IMR-90 (cell line): ENCODE results near the gene INSL3. TPM values are rescaled to one million over a fixed set of nuclear protein-coding genes. Genes with fewer than 3 reads are reported as not detected.

ENCODE experiments used
- ATAC-seq: fragments of 200-7000 bp; cut with Tn5 transposase; 2 replicates; pipeline ENCODE4 v1.9.1; 2020; ENCODE audit warnings: low read depth, mild to moderate bottlenecking, moderate library complexity
- BruUV-seq: library from RNA; stranded (reverse); fragments of 400-500 nt; replicated peaks from 2 replicates; lab custom pipeline; 2021; lab: Mats Ljungman, UMichigan
- CTCF ChIA-PET: fragments of 300-600 bp; formaldehyde crosslinking; extraction: SDS; loops from one replicate; lab custom pipeline; 2021; ENCODE audit warnings: antibody characterized with exemption; lab: Yijun Ruan, JAX
- POLR2A ChIA-PET: fragments of 300-600 bp; sonication (Branson Sonifier 250); formaldehyde crosslinking; loops from one replicate; lab custom pipeline; 2022; ENCODE audit warnings: antibody characterized with exemption; ENCODE audit not compliant: unreplicated experiment; lab: Charles Lee
- DNase-seq: peaks from one replicate; pipeline ENCODE4 v3.0.0; 2013
- H2AFZ ChIP-seq: replicated peaks from 2 replicates; pipeline ENCODE3; 2013; ENCODE audit warnings: low read length, mild to moderate bottlenecking; ENCODE audit not compliant: poor library complexity
- H2AK5ac ChIP-seq: 2 replicates; pipeline ENCODE4 v1.6.1; 2013; ENCODE audit warnings: low read depth, low read length, inconsistent platforms
- H2AK9ac ChIP-seq: replicated peaks from 2 replicates; pipeline ENCODE3; 2013; ENCODE audit warnings: mild to moderate bottlenecking, low read depth, low read length, moderate library complexity; ENCODE audit not compliant: poor library complexity
- H2BK120ac ChIP-seq: 2 replicates; pipeline ENCODE4 v1.6.1; 2013; ENCODE audit warnings: low read depth, low read length, inconsistent platforms
- H2BK15ac ChIP-seq: 3 replicates; pipeline ENCODE4 v1.6.1; 2013; ENCODE audit warnings: low read depth, low read length, inconsistent platforms
- H2BK20ac ChIP-seq: 2 replicates; pipeline ENCODE4 v1.6.1; 2013; ENCODE audit warnings: low read depth, mild to moderate bottlenecking, inconsistent platforms, low read length, moderate library complexity
- H2BK5ac ChIP-seq: 2 replicates; pipeline ENCODE4 v1.6.1; 2013; ENCODE audit warnings: mild to moderate bottlenecking, low read depth, low read length, inconsistent platforms; ENCODE audit not compliant: poor library complexity, severe bottlenecking
- H3K14ac ChIP-seq: replicated peaks from 2 replicates; pipeline ENCODE4 v1.6.1; 2013; ENCODE audit warnings: low read depth, low read length, inconsistent platforms
- H3K18ac ChIP-seq: 2 replicates; pipeline ENCODE4 v1.6.1; 2013; ENCODE audit warnings: low read depth, low read length, control low read depth
- H3K23ac ChIP-seq: 2 replicates; pipeline ENCODE4 v1.6.1; 2013; ENCODE audit warnings: low read depth, low read length, inconsistent platforms
- H3K27ac ChIP-seq: 2 replicates; pipeline ENCODE4 v1.5.1; 2013; ENCODE audit warnings: mild to moderate bottlenecking, control low read depth, low read length; ENCODE audit not compliant: insufficient read depth
- H3K27me3 ChIP-seq: 2 replicates; pipeline ENCODE4 v1.6.1; 2013; ENCODE audit warnings: low read length; ENCODE audit not compliant: control insufficient read depth, insufficient read depth
- H3K36me3 ChIP-seq: 2 replicates; pipeline ENCODE4 v1.6.1; 2013; ENCODE audit warnings: low read length, mixed read lengths; ENCODE audit not compliant: control insufficient read depth, insufficient read depth
- H3K4ac ChIP-seq: 2 replicates; pipeline ENCODE4 v1.6.1; 2013; ENCODE audit warnings: low read depth, low read length, inconsistent platforms
- H3K4me1 ChIP-seq: 2 replicates; pipeline ENCODE4 v1.6.1; 2013; ENCODE audit warnings: low read length, mixed read lengths; ENCODE audit not compliant: control insufficient read depth, insufficient read depth
- H3K4me2 ChIP-seq: 2 replicates; pipeline ENCODE4 v1.6.1; 2013; ENCODE audit warnings: low read depth, mild to moderate bottlenecking, control low read depth, low read length, moderate library complexity
- H3K4me3 ChIP-seq: 2 replicates; pipeline ENCODE4 v1.5.1; 2013; ENCODE audit warnings: low read depth, mild to moderate bottlenecking, control low read depth, low read length, moderate library complexity; ENCODE audit not compliant: insufficient read depth
- H3K56ac ChIP-seq: 2 replicates; pipeline ENCODE4 v1.6.1; 2013; ENCODE audit warnings: low read length, inconsistent platforms; ENCODE audit not compliant: insufficient read depth; ENCODE audit errors: extremely low read depth
- H3K79me1 ChIP-seq, 2 experiments: 2 replicates each; pipeline ENCODE4 v1.6.1; 2013; ENCODE audit warnings: low read length in 2 of 2, inconsistent platforms in 1 of 2, low read depth in 1 of 2
- H3K9ac ChIP-seq: 2 replicates; pipeline ENCODE4 v1.6.1; 2013; ENCODE audit warnings: low read depth, low read length, control low read depth
- H3K9me1 ChIP-seq: 2 replicates; pipeline ENCODE4 v1.6.1; 2013; ENCODE audit warnings: low read length, inconsistent platforms; ENCODE audit not compliant: insufficient read depth
- H3K9me3 ChIP-seq: 2 replicates; pipeline ENCODE4 v1.6.1; 2013; ENCODE audit warnings: low read length; ENCODE audit not compliant: control insufficient read depth, insufficient read depth
- H4K20me1 ChIP-seq: 2 replicates; pipeline ENCODE4 v1.6.1; 2013; ENCODE audit warnings: low read length, inconsistent platforms; ENCODE audit not compliant: insufficient read depth
- H4K5ac ChIP-seq: 2 replicates; pipeline ENCODE4 v1.6.1; 2013; ENCODE audit warnings: mild to moderate bottlenecking, low read depth, low read length, control low read depth
- H4K8ac ChIP-seq, 2 experiments: 2 replicates each; pipeline ENCODE4 v1.6.1; 2013; ENCODE audit warnings: low read depth in 2 of 2, low read length in 2 of 2, control low read depth in 1 of 2, inconsistent platforms in 1 of 2
- H4K91ac ChIP-seq: 2 replicates; pipeline ENCODE4 v1.6.1; 2013; ENCODE audit warnings: low read depth, low read length, inconsistent platforms; ENCODE audit not compliant: insufficient read depth
- BHLHE40 ChIP-seq: fragments of 150-350 bp; IDR thresholded peaks from 2 replicates; pipeline ENCODE4 v1.6.1; 2016; ENCODE audit warnings: mild to moderate bottlenecking, low read depth, low read length
- CEBPB ChIP-seq: IDR thresholded peaks from 2 replicates; pipeline ENCODE4 v1.6.1; 2012; ENCODE audit warnings: low read depth, low read length, improper control_type of control experiment
- CHD1 ChIP-seq: IDR thresholded peaks from 2 replicates; pipeline ENCODE4 v1.6.1; 2012; ENCODE audit warnings: low read depth, low read length, improper control_type of control experiment
- FOS ChIP-seq: fragments of 150-350 bp; IDR thresholded peaks from 2 replicates; pipeline ENCODE4 v1.6.1; 2016; ENCODE audit warnings: low read depth, low read length
- MAFK ChIP-seq: IDR thresholded peaks from 2 replicates; pipeline ENCODE4 v1.6.1; 2012; ENCODE audit warnings: low read depth, low read length, improper control_type of control experiment
- MAZ ChIP-seq: IDR thresholded peaks from 2 replicates; pipeline ENCODE4 v1.6.1; 2012; ENCODE audit warnings: low read depth, mild to moderate bottlenecking, low read length, improper control_type of control experiment, moderate library complexity, borderline replicate concordance
- MXI1 ChIP-seq: IDR thresholded peaks from 2 replicates; pipeline ENCODE4 v1.6.1; 2012; ENCODE audit warnings: low read depth, mild to moderate bottlenecking, low read length, moderate library complexity, borderline replicate concordance
- NFE2L2 ChIP-seq: fragments of 150-350 bp; IDR thresholded peaks from 2 replicates; pipeline ENCODE4 v1.6.1; 2016; ENCODE audit warnings: low read depth, mild to moderate bottlenecking, low read length
- POLR2A ChIP-seq: IDR thresholded peaks from 2 replicates; pipeline ENCODE4 v1.6.1; 2012; ENCODE audit warnings: mild to moderate bottlenecking, low read depth, low read length
- RCOR1 ChIP-seq: IDR thresholded peaks from 2 replicates; pipeline ENCODE4 v1.6.1; 2012; ENCODE audit warnings: mild to moderate bottlenecking, low read length, improper control_type of control experiment; ENCODE audit not compliant: insufficient replicate concordance
- RFX5 ChIP-seq: IDR thresholded peaks from 2 replicates; pipeline ENCODE4 v1.8.0; 2012; ENCODE audit warnings: low read depth, mild to moderate bottlenecking, low read length, moderate library complexity
- SMC3 ChIP-seq: fragments of 150-350 bp; IDR thresholded peaks from 2 replicates; pipeline ENCODE4 v1.6.1; 2016; ENCODE audit warnings: low read depth, mild to moderate bottlenecking, antibody characterized with exemption, low read length, moderate library complexity
- WGBS, 2 experiments: methylation state at CpG; one replicate each; pipeline versions ENCODE4 v1.1.5 to v1.1.7; 2013; ENCODE audit warnings: missing lambda C conversion rate in 2 of 2; ENCODE audit not compliant: insufficient read length in 1 of 2; ENCODE audit errors: extremely low coverage in 2 of 2; 5-methylcytosine and 5-hydroxymethylcytosine counted together
- dilution Hi-C: fragments of 300-500 bp; cut with HindIII; formaldehyde crosslinking; loops from one replicate; pipeline ENCODE4 v1.14.3; 2018; ENCODE audit warnings: low sequenced_read_pairs; ENCODE audit not compliant: unreplicated experiment
- in situ Hi-C: fragments of 300-500 bp; cut with MboI; formaldehyde crosslinking; loops from 3 replicates; pipeline ENCODE4 v1.14.3; 2019; ENCODE audit warnings: low sequenced_read_pairs, inconsistent platforms, mixed read lengths
- intact Hi-C: fragments of 100-400 bp; cut with micrococcal nuclease; formaldehyde crosslinking; loops from 2 replicates; pipeline ENCODE4 v1.10.0; 2022
- polyA plus RNA-seq, 3 experiments: library from polyadenylated mRNA; depleted of rRNA; stranded (reverse); fragments of >200 nt; gene quantifications; 2 replicates each; pipeline ENCODE4 v1.2.3, GENCODE V29; 2012; ENCODE audit warnings: low replicate concordance in 1 of 3
- total RNA-seq: library from RNA; depleted of rRNA; stranded (reverse); fragments of >200 nt; gene quantifications from 2 replicates; pipeline ENCODE4 v1.2.3, GENCODE V29; 2012
- TF ChIP-seq, protein P1 (sequence below): fragments of 150-350 bp; IDR thresholded peaks from 2 replicates; pipeline ENCODE4 v1.6.1; 2017; ENCODE audit warnings: mild to moderate bottlenecking, antibody characterized with exemption, low read length, low read depth
- TF ChIP-seq, protein P2 (sequence below): fragments of 150-350 bp; IDR thresholded peaks from 2 replicates; pipeline ENCODE4 v1.6.1; 2016; ENCODE audit warnings: low read depth, mild to moderate bottlenecking, low read length, moderate library complexity, borderline replicate concordance
- TF ChIP-seq, protein P3 (sequence below): conservative IDR thresholded peaks from 2 replicates; pipeline ENCODE4 v1.5.1; 2012; ENCODE audit warnings: mild to moderate bottlenecking, low read depth, low read length, improper control_type of control experiment

INSL3 gene
- total and polyA plus RNA-seq, 2 of the 4 experiments (the other 2 are of a cell fraction): not detected

GRCh38 chr19:17796013-17796837, 25.1 kb downstream of the INSL3 start:
- BruUV-seq: no TSS peak
- 53% methylated on average over 3 of the region's 6 CpGs; no CpG with 5 or more reads in 1 of the 2 experiments for WGBS, 2 experiments
- Histone ChIP-seq H3K79me1 (no peaks in the 10 kb centered on the region), H3K14ac (no peak overlapping the region), H2BK15ac (no peak overlapping the region), H3K4me2 (no peak overlapping the region), H3K4ac (no peak overlapping the region), H2AK5ac (no peak overlapping the region), H2AK9ac (no peak overlapping the region), H2BK20ac (no peak overlapping the region), H3K36me3 (no peaks in the 10 kb centered on the region), H3K23ac (no peak overlapping the region), H2AFZ (no peak overlapping the region), H3K27me3 (peaks cover 65% of the 10 kb centered on the region), H4K8ac (no peak overlapping the region), H3K9me3 (peaks cover 3% of the 10 kb centered on the region; the same call in 1 of the 2 replicates), H4K5ac (no peak overlapping the region), H3K9ac (no peak overlapping the region), H3K56ac (no peak overlapping the region), H3K9me1 (no peaks in the 10 kb centered on the region), H3K4me3 (no peak overlapping the region), H3K18ac (no peak overlapping the region), H3K27ac (no peak overlapping the region), H4K20me1 (no peaks in the 10 kb centered on the region), H2BK5ac (no peak overlapping the region), H3K4me1 (no peaks in the 10 kb centered on the region), H4K91ac (no peak overlapping the region), H2BK120ac (no peak overlapping the region)
- intact Hi-C loops (no loop called here), dilution Hi-C loops (no loop called here), in situ Hi-C loops (no loop called here)
- ATAC-seq (no peak), DNase-seq (no peak)
- POLR2A ChIA-PET: no interaction called here
- CTCF ChIA-PET: interaction anchor here (1.7 kb wide), 1 partner anchor 29 kb away, joined by 5 read pairs; no protein-coding TSS in a partner anchor
- TF ChIP-seq MXI1: no peak
- no peak for TF ChIP-seq RCOR1
- no peak for TF ChIP-seq CEBPB
- no peak for TF ChIP-seq SMC3
- TF ChIP-seq, protein P1, sequence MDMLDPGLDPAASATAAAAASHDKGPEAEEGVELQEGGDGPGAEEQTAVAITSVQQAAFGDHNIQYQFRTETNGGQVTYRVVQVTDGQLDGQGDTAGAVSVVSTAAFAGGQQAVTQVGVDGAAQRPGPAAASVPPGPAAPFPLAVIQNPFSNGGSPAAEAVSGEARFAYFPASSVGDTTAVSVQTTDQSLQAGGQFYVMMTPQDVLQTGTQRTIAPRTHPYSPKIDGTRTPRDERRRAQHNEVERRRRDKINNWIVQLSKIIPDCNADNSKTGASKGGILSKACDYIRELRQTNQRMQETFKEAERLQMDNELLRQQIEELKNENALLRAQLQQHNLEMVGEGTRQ: no peak
- no peak for TF ChIP-seq CHD1
- TF ChIP-seq, protein P2, sequence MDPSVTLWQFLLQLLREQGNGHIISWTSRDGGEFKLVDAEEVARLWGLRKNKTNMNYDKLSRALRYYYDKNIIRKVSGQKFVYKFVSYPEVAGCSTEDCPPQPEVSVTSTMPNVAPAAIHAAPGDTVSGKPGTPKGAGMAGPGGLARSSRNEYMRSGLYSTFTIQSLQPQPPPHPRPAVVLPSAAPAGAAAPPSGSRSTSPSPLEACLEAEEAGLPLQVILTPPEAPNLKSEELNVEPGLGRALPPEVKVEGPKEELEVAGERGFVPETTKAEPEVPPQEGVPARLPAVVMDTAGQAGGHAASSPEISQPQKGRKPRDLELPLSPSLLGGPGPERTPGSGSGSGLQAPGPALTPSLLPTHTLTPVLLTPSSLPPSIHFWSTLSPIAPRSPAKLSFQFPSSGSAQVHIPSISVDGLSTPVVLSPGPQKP: no peak
- TF ChIP-seq BHLHE40: no peak
- no peak for TF ChIP-seq MAZ
- no peak for TF ChIP-seq RFX5
- no peak for TF ChIP-seq POLR2A
- no peak for TF ChIP-seq FOS
- TF ChIP-seq, protein P3, sequence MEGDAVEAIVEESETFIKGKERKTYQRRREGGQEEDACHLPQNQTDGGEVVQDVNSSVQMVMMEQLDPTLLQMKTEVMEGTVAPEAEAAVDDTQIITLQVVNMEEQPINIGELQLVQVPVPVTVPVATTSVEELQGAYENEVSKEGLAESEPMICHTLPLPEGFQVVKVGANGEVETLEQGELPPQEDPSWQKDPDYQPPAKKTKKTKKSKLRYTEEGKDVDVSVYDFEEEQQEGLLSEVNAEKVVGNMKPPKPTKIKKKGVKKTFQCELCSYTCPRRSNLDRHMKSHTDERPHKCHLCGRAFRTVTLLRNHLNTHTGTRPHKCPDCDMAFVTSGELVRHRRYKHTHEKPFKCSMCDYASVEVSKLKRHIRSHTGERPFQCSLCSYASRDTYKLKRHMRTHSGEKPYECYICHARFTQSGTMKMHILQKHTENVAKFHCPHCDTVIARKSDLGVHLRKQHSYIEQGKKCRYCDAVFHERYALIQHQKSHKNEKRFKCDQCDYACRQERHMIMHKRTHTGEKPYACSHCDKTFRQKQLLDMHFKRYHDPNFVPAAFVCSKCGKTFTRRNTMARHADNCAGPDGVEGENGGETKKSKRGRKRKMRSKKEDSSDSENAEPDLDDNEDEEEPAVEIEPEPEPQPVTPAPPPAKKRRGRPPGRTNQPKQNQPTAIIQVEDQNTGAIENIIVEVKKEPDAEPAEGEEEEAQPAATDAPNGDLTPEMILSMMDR: no peak
- no peak for TF ChIP-seq MAFK
- no peak for TF ChIP-seq NFE2L2
